A549 (cell line): Measurements from ENCODE around the gene AFF1. TPM values are rescaled to one million over a fixed set of nuclear protein-coding genes. Genes with fewer than 3 reads are reported as not detected.

Experiments
- ATAC-seq, 2 experiments: fragments of 200-7000 bp in 1 of 2; fragments of >200 bp in 1 of 2; cut with Nextera tagmentation in 1 of 2; cut with Tn5 transposase in 1 of 2; 3 replicates each; pipeline versions ENCODE4 v1.8.0 to v1.9.1; 2018 to 2020; ENCODE audit warnings: mild to moderate bottlenecking in 1 of 2, moderate library complexity in 1 of 2
- CTCF ChIA-PET: fragments of 300-600 bp; sonication (Branson Sonifier 250); formaldehyde crosslinking; extraction: SDS; loops from one replicate; lab custom pipeline; 2021; ENCODE audit warnings: antibody characterized with exemption, inconsistent platforms; lab: Yijun Ruan, JAX
- POLR2A ChIA-PET: fragments of 350-600 bp; formaldehyde crosslinking; extraction: SDS; loops from one replicate; lab custom pipeline; 2021; ENCODE audit warnings: antibody characterized with exemption, inconsistent platforms; lab: Yijun Ruan, JAX
- DNase-seq, 2 experiments: peaks; one replicate each; pipeline versions ENCODE4 v3.0.0 to v3.0.0-alpha.2; 2011 to 2016; ENCODE audit warnings: low read depth in 1 of 2, low spot score in 1 of 2
- FAIRE-seq: peaks from 2 replicates; lab custom pipeline; 2011; peaks lifted over from hg19 to GRCh38; lab: Jason Lieb, UNC
- H3K27ac ChIP-seq, 2 experiments: fragments of >200 bp; sonication (Bioruptor Twin); formaldehyde crosslinking; 3 replicates each; pipeline ENCODE4 v1.5.1; 2016 to 2017
- H3K4me1 ChIP-seq: fragments of >200 bp; sonication (Bioruptor Twin); formaldehyde crosslinking; 3 replicates; pipeline ENCODE4 v1.6.1; 2016
- H3K4me2 ChIP-seq: fragments of >200 bp; sonication (Bioruptor Twin); formaldehyde crosslinking; 3 replicates; pipeline ENCODE4 v1.6.1; 2016
- H3K4me3 ChIP-seq: fragments of >200 bp; sonication (Bioruptor Twin); formaldehyde crosslinking; 3 replicates; pipeline ENCODE4 v1.5.1; 2016
- H3K9me3 ChIP-seq: fragments of >200 bp; sonication (Bioruptor Twin); formaldehyde crosslinking; 3 replicates; pipeline ENCODE4 v1.6.1; 2016
- BHLHE40 ChIP-seq: IDR thresholded peaks from 2 replicates; pipeline ENCODE4 v1.6.1; 2012; ENCODE audit warnings: low read depth, low read length, inconsistent platforms
- CEBPB ChIP-seq, 2 experiments: fragments of >200 bp in 1 of 2; sonication (Bioruptor Twin) in 1 of 2; formaldehyde crosslinking in 1 of 2; IDR thresholded peaks; 2 replicates each; pipeline ENCODE4 v1.6.1; 2012 to 2016
- CHD2 ChIP-seq: fragments of 150-350 bp; IDR thresholded peaks from 2 replicates; pipeline ENCODE4 v1.6.1; 2014; ENCODE audit warnings: low read length; ENCODE audit not compliant: partially characterized antibody
- ELK1 ChIP-seq: fragments of 150-350 bp; IDR thresholded peaks from 2 replicates; pipeline ENCODE4 v1.6.1; 2014; ENCODE audit warnings: low read depth, mild to moderate bottlenecking, low read length
- EP300 ChIP-seq, 2 experiments: fragments of >200 bp; sonication (Bioruptor Twin); formaldehyde crosslinking; IDR thresholded peaks; 2 replicates in 1 of 2; 3 replicates in 1 of 2; pipeline ENCODE4 v1.6.1; 2016 to 2017
- ESRRA ChIP-seq: fragments of 150-350 bp; IDR thresholded peaks from 2 replicates; pipeline ENCODE4 v1.6.1; 2014; ENCODE audit warnings: mild to moderate bottlenecking, low read length, borderline replicate concordance
- FOSL2 ChIP-seq, 2 experiments: fragments of 450-650 bp in 1 of 2; fragments of >200 bp in 1 of 2; sonication (Bioruptor Twin) in 1 of 2; formaldehyde crosslinking; IDR thresholded peaks; 2 replicates each; pipeline versions ENCODE4 v1.5.0 to v1.6.1; 2016 to 2020; ENCODE audit warnings: mild to moderate bottlenecking in 1 of 2, moderate library complexity in 1 of 2
- FOXS1 ChIP-seq: fragments of 250-450 bp; sonication (Bioruptor Pico); IDR thresholded peaks from 2 replicates; pipeline ENCODE4 v1.5.0; 2020; ENCODE audit warnings: mild to moderate bottlenecking, moderate library complexity
- GATA3 ChIP-seq: IDR thresholded peaks from 2 replicates; pipeline ENCODE4 v1.6.1; 2012; ENCODE audit warnings: borderline replicate concordance
- HES2 ChIP-seq: fragments of >200 bp; sonication (Bioruptor Twin); formaldehyde crosslinking; IDR thresholded peaks from 2 replicates; pipeline ENCODE4 v1.6.1; 2016
- HEYL ChIP-seq: fragments of 250-450 bp; sonication (Bioruptor Pico); IDR thresholded peaks from 2 replicates; pipeline ENCODE4 v1.8.0; 2021; ENCODE audit warnings: mild to moderate bottlenecking, moderate library complexity
- HOXB5 ChIP-seq: fragments of 250-450 bp; sonication (Bioruptor Pico); IDR thresholded peaks from 2 replicates; pipeline ENCODE4 v1.5.0; 2020; ENCODE audit warnings: mild to moderate bottlenecking, moderate library complexity
- JUN ChIP-seq, 2 experiments: fragments of >200 bp; sonication (Bioruptor Twin); formaldehyde crosslinking; IDR thresholded peaks; 2 replicates in 1 of 2; 3 replicates in 1 of 2; pipeline ENCODE4 v1.6.1; 2016 to 2017
- JUNB ChIP-seq: fragments of >200 bp; sonication (Bioruptor Twin); formaldehyde crosslinking; IDR thresholded peaks from 2 replicates; pipeline ENCODE4 v1.6.1; 2016
- KDM1A ChIP-seq: fragments of 200-600 bp; sonication (generic); IDR thresholded peaks from 2 replicates; pipeline ENCODE4 v1.6.1; 2016; ENCODE audit warnings: low read depth, mild to moderate bottlenecking
- KDM5A ChIP-seq: fragments of 200-600 bp; sonication (generic); IDR thresholded peaks from 2 replicates; pipeline ENCODE4 v1.6.1; 2016; ENCODE audit warnings: antibody characterized with exemption, mild to moderate bottlenecking
- MAFK ChIP-seq: fragments of 450-650 bp; IDR thresholded peaks from 2 replicates; pipeline ENCODE4 v1.6.1; 2014; ENCODE audit not compliant: partially characterized antibody
- MYC ChIP-seq: IDR thresholded peaks from 2 replicates; pipeline ENCODE4 v1.6.1; 2012; ENCODE audit warnings: mild to moderate bottlenecking, inconsistent platforms, low read length, improper control_type of control experiment, borderline replicate concordance
- NR3C1 ChIP-seq: fragments of >200 bp; sonication (Bioruptor Twin); formaldehyde crosslinking; IDR thresholded peaks from 3 replicates; pipeline ENCODE4 v1.6.1; 2017
- RAD21 ChIP-seq, 2 experiments: fragments of >200 bp in 1 of 2; sonication (Bioruptor Twin) in 1 of 2; formaldehyde crosslinking in 1 of 2; IDR thresholded peaks in 1 of 2; conservative IDR thresholded peaks in 1 of 2; 2 replicates in 1 of 2; 3 replicates in 1 of 2; pipeline ENCODE4 v1.6.1; 2012 to 2018; ENCODE audit warnings: inconsistent platforms in 1 of 2
- RCOR1 ChIP-seq: fragments of 150-350 bp; IDR thresholded peaks from 2 replicates; pipeline ENCODE4 v1.6.1; 2014; ENCODE audit warnings: antibody characterized with exemption, low read length, low read depth
- REST ChIP-seq: fragments of 200-600 bp; sonication (generic); IDR thresholded peaks from 2 replicates; pipeline ENCODE4 v1.6.1; 2016; ENCODE audit warnings: antibody characterized with exemption, mild to moderate bottlenecking, moderate library complexity
- RFX5 ChIP-seq: fragments of 450-650 bp; IDR thresholded peaks from 2 replicates; pipeline ENCODE4 v1.7.1; 2014; ENCODE audit warnings: antibody characterized with exemption, mild to moderate bottlenecking, moderate library complexity
- SREBF2 ChIP-seq: fragments of 450-650 bp; IDR thresholded peaks from 2 replicates; pipeline ENCODE4 v1.6.1; 2014; ENCODE audit warnings: mild to moderate bottlenecking, moderate library complexity
- TFCP2L1 ChIP-seq: fragments of 250-450 bp; sonication (Bioruptor Pico); IDR thresholded peaks from 2 replicates; pipeline ENCODE4 v1.5.0; 2021; ENCODE audit warnings: mild to moderate bottlenecking
- ZC3H11A ChIP-seq: fragments of 450-650 bp; IDR thresholded peaks from 2 replicates; pipeline ENCODE4 v1.6.1; 2014; ENCODE audit warnings: antibody characterized with exemption, mild to moderate bottlenecking
- ZFP36 ChIP-seq: fragments of 450-650 bp; IDR thresholded peaks from 2 replicates; pipeline ENCODE4 v1.6.1; 2014; ENCODE audit warnings: borderline replicate concordance; ENCODE audit not compliant: partially characterized antibody
- WGBS: methylation state at CpG from one replicate; pipeline ENCODE4 v1.1.6; 2017; ENCODE audit errors: missing lambda C conversion rate; 5-methylcytosine and 5-hydroxymethylcytosine counted together
- polyA plus RNA-seq, 4 experiments: library from polyadenylated mRNA; depleted of rRNA in 3 of 4; stranded (reverse); fragments of >200 nt; fragmentation: RNase III in 1 of 4; extraction: RNeasy Plus Mini Kit Qiagen cat#74134 plus additional on column Dnase treatment in 1 of 4; gene quantifications; 2 replicates in 3 of 4; 3 replicates in 1 of 4; pipeline ENCODE4 v1.2.3, GENCODE V29; 2011 to 2017

Gene AFF1
- polyA plus RNA-seq, 2 of the 4 experiments (the other 2 are of a cell fraction), result 13.7 to 15.4 TPM

GRCh38 chr4:87017580-87018342 is 83.0 kb downstream of the AFF1 start:
- 40% methylated on average over 10 of the region's 10 CpGs for WGBS
- ChIA-PET CTCF (interaction anchor here (0.8 to 0.9 kb wide), 2 partner anchors 13 to 75 kb away, joined by 3 to 4 read pairs; no protein-coding TSS in a partner anchor), POLR2A (interaction anchor here (0.6 to 0.9 kb wide), 3 partner anchors 11 to 82 kb away, joined by 3 to 4 read pairs (median 3); no protein-coding TSS in a partner anchor)
- FAIRE-seq (peak; percentile 23), DNase-seq (peak in 1 of 2 experiments; percentile 68), ATAC-seq (peak; percentile 77 to 78)
- TF ChIP-seq FOSL2 (IDR thresholded peaks at IDR 0.05) (peak; percentile 56; the same call in 1 of the 2 replicates), FOSL2 (CRISPR knock-in tag; IDR thresholded peaks at IDR 0.05) (peak; percentile 72), CEBPB (IDR thresholded peaks at IDR 0.05) (peak in 1 of 2 experiments; percentile 67; a peak in 2 of 4 replicates), RAD21 (conservative IDR thresholded peaks at IDR 0.05 in 1 of 2, IDR thresholded peaks at IDR 0.05 in 1 of 2) (0 out of 5 replicates have a peak, but pooled peaks of 1 of the 2 experiments have one; percentile 31), EP300 (IDR thresholded peaks at IDR 0.05) (peak; percentile 51 to 62; a peak in 2 of 5 replicates), GATA3 (peak; percentile 45; the same call in 1 of the 2 replicates), HES2 (no peak), JUNB (peak; percentile 65; the same call in 1 of the 2 replicates), JUN (IDR thresholded peaks at IDR 0.05) (peak; percentile 45 to 48; a peak in 1 of 5 replicates), ESRRA (no peak), HOXB5 (CRISPR knock-in tag) (no peak), HEYL (CRISPR knock-in tag) (no peak)
- Histone ChIP-seq H3K4me2 (peak overlapping the region; percentile 68), H3K4me3 (no peak overlapping the region; the same call in 2 of the 3 replicates), H3K9me3 (no peaks in the 10 kb centered on the region), H3K27ac (peak overlapping the region; percentile 80 to 85), H3K4me1 (peaks cover 78% of the 10 kb centered on the region)

GRCh38 chr4:87018753-87019152 is 83.9 kb downstream of the AFF1 start:
- Histone ChIP-seq H3K4me3 (no peak overlapping the region), H3K9me3 (no peaks in the 10 kb centered on the region), H3K27ac (peak overlapping the region; percentile 80 to 85; a peak in 5 of 6 replicates), H3K4me1 (peaks cover 79% of the 10 kb centered on the region)
- ATAC-seq, result no peak
- WGBS, result 85% methylated on average over 1 of the region's 1 CpG
- ChIA-PET POLR2A (interaction anchor here (0.9 kb wide), 1 partner anchor 12 kb away, joined by 3 read pairs; no protein-coding TSS in a partner anchor), CTCF (no interaction called here)
- no peak for FAIRE-seq
- TF ChIP-seq ELK1, result no peak
- TF ChIP-seq RAD21 (conservative IDR thresholded peaks at IDR 0.05 in 1 of 2, IDR thresholded peaks at IDR 0.05 in 1 of 2), result no peak
- no peak for TF ChIP-seq MAFK
- TF ChIP-seq ZC3H11A, result no peak
- TF ChIP-seq JUN (IDR thresholded peaks at IDR 0.05), result no peak
- TF ChIP-seq, all 56 proteins: peak for 0
- no peak for DNase-seq
- H3K4me2 ChIP-seq, result peak overlapping the region; percentile 20; the same call in 1 of the 3 replicates

- Histone ChIP-seq H3K4me1 (peaks cover 79% of the 10 kb centered on the region), H3K4me2 (peak overlapping the region; percentile 20; the same call in 1 of the 3 replicates), H3K27ac (peak overlapping the region; percentile 80 to 85; a peak in 5 of 6 replicates), H3K4me3 (no peak overlapping the region), H3K9me3 (no peaks in the 10 kb centered on the region)
- no peak for FAIRE-seq
- ATAC-seq, result no peak; a peak in 1 of 6 replicates
- ChIA-PET CTCF (no interaction called here), POLR2A (no interaction called here)
- WGBS, result 91% methylated on average over 4 of the region's 4 CpGs
- DNase-seq, result no peak
- TF ChIP-seq HEYL (CRISPR knock-in tag) (no peak), GATA3 (no peak), FOXS1 (CRISPR knock-in tag) (no peak), EP300 (IDR thresholded peaks at IDR 0.05) (no peak), MYC (no peak), FOSL2 (IDR thresholded peaks at IDR 0.05) (no peak), FOSL2 (CRISPR knock-in tag; IDR thresholded peaks at IDR 0.05) (no peak), BHLHE40 (no peak), KDM5A (no peak), ZFP36 (no peak), RFX5 (no peak), REST (no peak), CHD2 (no peak), KDM1A (no peak), NR3C1 (no peak), SREBF2 (no peak), TFCP2L1 (CRISPR knock-in tag) (no peak), RCOR1 (no peak)
These were observed 84.5 kb downstream of the AFF1 start for GRCh38 chr4:87019246-87019791.
